CD1c-positive myeloid dendritic cell (primary cell): ENCODE results near the gene SORCS2.

Experiments used
- DNase-seq: peaks from one replicate; pipeline ENCODE4 v3.0.0-alpha.2; 2016; ENCODE audit errors: extremely low spot score

SORCS2 gene

DNA sequence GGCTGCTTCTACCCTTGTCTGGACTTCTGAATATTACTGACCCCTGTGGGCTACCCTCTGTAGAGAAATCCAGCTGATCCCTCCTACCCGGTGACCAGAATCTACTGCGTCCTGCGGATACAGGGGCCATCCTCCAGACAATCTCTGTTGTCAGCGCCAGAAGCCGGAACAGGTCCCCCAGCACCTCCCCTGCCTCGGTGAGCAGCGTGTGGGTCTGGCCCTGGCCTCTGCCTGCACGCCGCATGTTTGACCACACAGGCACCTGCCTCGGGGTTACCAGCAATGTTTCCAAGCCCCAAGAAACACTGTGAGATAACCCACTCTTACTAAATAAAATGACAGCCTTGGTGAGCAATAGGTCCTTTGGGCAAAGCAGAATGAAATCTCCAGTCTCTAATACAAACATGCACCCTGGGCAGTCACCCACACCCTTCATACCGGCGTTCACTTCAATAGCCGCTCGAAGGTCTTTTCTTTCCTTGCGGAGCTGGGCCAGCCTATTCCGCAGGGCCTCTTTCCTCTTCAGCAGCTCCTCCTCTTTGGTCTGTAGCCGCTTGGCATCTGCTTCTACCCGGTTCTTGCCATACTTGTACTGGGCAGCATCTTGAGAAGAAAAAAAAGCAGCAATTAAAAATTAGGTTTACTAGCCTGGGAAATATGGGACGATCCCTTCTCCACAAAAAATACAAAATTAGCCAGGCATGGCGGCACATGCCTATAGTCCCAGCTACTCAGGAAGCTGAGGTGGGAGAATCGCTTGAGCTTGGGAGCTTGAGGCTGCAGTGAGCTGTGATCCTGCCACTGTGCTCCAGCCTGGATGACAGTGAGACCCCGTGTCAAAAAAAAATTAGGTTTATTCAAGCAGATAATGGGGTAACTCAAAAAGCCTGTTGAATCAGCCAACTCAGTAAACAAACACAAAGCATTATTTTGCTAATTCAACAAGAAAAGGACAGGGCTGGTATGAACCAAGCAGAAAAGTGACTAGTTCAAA is 582.3 kb downstream of the SORCS2 start:
- no peak for DNase-seq

- no peak for DNase-seq
Measured at GRCh38 chr4:7775396-7775795, 583.1 kb downstream of the SORCS2 start.

DNA sequence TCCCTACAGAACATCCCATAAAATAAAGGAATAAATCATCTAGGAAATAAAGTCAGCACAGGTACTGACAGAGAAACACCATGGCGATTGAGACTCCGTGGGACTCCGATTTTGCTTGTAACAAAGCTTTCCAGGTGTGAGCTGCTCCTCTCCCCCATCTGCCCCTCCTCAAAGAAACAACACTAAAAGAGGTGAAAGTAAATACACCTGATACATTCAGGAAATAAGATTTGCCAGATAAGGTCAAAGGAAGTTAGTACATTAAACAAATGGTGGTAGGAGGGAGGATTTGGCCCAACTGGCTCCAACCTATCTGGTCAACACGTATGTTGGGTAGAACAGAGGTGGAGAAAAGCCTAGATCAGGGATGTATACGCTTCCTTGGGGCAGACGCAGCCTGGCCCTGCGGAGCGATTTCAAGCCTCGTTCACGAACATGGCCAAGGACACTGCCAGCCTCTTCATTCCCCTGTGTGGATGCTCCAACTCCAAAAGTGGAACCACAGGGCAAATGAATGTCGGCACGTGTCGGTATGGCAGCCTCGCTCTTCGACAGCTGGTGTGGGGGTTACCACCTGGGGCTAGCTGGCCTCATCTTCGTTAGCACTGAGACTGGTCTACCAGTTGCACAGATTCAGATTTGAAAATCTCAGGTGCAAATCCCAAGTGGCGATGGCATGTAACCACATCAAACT is 584.8 kb downstream of the SORCS2 start:
- no peak for DNase-seq

GRCh38 chr4:7777871-7778509 is 585.7 kb downstream of the SORCS2 start:
- no peak for DNase-seq

GRCh38 chr4:7778510-7779431 is 586.4 kb downstream of the SORCS2 start:
- no peak for DNase-seq

- DNase-seq: no peak
Measured at GRCh38 chr4:7779432-7779768, 587.1 kb downstream of the SORCS2 start.

DNA sequence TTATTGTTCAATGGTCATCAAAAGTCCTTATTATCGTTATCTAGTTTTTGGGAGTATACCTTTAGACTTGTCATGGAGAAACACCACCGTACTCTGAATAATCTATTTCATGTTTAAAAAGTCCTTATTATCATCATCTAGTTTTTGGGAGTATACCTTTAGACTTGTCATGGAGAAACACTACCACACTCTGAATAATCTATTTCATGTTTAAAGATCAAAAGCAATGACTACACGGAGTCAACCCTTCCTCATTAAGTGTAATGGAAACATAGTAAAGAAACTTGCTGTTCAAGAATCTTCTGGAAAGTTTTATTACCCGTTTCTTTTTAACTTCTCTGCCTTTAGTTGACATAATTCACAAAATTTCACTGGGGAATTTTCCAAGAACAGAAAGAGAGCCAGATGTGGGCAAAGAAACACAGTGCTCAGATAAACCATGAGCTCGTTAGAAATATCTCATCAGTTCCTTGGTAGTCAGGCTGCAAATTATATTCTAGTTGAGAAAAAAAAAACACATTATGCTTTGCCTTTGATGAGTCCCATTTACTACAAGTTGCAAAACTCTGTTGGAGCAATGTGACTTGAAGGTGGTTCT is 588.5 kb downstream of the SORCS2 start:
- no peak for DNase-seq

DNA sequence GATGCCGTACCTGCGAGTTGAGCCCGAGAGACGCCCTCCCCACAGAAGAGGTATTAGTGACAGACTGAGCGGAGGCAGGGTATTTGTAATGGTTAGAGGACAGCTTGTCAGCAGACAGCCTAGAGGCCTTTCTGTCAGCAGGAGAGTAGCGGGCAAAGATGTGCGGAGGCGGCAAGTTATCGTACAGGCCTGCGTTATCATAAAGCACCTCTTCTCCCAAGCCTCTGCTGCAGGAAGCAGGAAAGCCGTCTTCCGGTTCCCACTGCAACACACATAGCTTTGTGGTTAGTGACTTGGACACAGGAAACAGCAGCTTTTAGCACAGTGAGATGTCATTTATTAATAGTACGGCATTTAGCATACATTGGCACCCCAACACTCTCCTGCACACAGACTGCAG is 589.0 kb downstream of the SORCS2 start:
- DNase-seq: no peak

- DNase-seq: no peak
Measured at GRCh38 chr4:7781993-7782392, 589.7 kb downstream of the SORCS2 start.

- no peak for DNase-seq
Measured at GRCh38 chr4:7782783-7783182, 590.4 kb downstream of the SORCS2 start.

GRCh38 chr4:7783541-7783940 is 591.2 kb downstream of the SORCS2 start:
- no peak for DNase-seq

GRCh38 chr4:7784131-7784870 is 592.0 kb downstream of the SORCS2 start:
- DNase-seq: no peak

GRCh38 chr4:7785017-7785416 is 592.7 kb downstream of the SORCS2 start:
- DNase-seq: no peak

- no peak for DNase-seq
Measured at GRCh38 chr4:7786040-7786439, 593.7 kb downstream of the SORCS2 start.

DNA sequence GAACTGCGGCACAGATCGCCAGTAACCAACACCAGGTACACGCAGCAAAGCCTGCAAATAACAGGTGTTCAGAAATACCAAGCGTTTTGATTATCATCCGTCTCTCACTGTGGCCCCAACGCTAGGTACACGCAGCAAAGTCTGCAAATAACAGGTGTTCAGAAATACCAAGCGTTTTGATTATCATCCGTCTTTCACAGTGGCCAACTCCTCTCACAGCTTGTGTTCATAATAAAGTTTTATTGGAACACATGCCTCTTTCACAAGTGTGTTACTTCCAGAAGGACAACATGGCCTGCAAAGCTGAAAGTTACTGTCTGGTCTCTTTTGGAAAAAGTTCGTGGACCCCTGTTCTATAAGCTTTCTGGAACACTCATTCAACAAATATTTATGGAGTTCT is 594.2 kb downstream of the SORCS2 start:
- DNase-seq: no peak

DNA sequence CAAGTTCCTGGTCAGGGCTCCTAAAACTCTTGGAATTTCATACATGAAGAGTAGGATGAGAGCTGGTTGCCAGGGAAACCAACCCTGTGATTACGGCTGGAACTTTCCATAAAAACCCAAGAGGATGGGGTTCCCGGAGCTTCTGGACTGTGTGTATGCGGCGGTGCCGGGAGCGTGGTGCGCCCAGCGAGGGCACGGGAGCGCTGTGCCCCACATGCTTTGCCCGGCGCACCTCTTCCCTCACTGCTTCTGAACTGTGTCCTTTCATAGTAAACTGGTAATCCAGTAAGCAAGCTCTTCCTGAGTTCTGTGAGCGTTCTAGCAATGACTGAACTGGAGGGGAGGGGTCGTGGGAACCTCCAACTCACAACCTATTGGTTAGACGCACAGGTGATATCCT is 594.7 kb downstream of the SORCS2 start:
- no peak for DNase-seq

DNA sequence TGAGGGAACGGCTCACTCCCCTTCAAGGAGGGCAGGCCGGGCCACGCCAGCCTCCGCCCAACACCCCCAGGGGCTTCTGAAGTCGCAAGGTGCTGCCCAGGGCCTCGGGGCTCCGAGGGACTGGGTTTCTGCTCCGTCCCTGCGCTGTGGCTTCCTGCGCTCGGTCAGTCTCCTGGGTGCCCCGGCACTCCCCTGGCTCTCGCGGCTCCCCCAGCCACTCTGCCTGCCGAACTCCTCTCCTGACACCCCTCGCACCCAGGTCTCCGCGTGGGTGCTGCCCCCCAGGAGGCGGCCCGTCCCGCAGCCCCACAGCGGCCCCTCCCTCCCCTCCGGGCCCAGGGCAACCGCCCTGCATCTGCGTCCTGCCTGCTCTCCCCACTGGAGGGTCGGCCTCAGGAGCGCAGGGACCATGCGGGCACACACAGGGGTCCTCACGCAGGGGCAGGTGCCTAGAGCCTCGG is 595.4 kb downstream of the SORCS2 start:
- no peak for DNase-seq

GRCh38 chr4:7788193-7788592 is 595.9 kb downstream of the SORCS2 start:
- DNase-seq: no peak

DNA sequence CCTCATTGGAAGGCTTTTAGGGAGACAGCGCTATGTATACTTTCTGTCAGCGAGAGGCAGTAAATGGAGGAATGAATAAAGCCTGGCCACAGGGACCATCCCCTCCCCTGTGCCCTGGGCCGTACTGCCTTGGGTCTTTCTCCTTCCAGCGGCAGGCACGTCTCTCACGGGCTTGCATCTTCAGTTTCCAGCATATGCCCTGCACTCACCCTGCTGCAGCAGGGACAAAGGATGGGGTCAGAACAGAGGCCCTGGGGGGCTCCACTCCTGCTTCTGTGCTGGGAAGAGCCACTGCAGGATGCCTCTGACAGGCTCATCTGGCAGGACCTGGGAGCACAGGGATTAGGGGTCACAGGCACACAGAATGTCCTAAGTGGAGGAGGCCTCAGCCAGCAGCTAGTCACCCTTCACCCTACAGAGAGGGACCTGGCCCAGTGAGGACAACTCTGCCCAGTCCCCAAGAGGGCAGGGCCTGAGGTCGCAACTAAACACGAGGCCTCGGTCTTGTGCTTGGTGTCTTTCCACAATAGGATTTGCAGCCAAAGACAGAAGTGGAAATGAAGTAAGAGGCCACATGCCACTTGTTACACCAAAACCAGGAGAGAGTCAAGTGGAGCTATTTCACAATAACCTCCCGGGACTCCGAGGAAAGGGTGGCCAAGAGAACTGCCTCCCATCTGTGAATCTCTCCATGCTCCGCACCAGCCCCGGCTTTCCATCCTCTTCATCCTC is 596.5 kb downstream of the SORCS2 start:
- DNase-seq: no peak

- no peak for DNase-seq
Measured at GRCh38 chr4:7790023-7790422, 597.7 kb downstream of the SORCS2 start.
